ENCODE measurements around the gene EFCAB9.
A peak's percentile ranks its signal among the peaks of the same experiment; 100 is the strongest.
"Not testable (repeated sequence)": the region's sequence is repeated elsewhere in the genome, so short reads cannot be mapped to it uniquely, and the experiment has no call there.

EFCAB9 gene

DNA sequence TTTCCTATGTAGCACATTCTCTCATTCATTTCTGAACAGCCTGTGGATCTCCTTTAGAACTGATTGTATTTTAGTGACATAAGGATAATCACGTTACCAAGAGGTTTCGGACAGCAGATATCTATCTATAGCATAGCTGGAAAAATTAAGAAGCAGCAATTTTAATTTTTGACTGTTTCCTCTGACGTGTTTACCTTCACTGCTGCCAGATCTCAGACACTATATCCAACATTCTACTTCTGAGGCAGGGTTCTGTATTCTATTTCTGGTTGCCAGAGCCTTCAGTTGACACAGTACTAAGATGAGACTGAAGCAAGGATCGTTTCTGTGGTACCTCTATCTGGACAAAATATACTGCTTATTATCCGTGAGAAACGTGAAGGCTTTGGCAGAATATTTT is at the start of gene EFCAB9:
Gene EFCAB9, plus strand, starts transcription at position 301 of the 400 bp plus-strand sequence. Its CDS starts 1 bp downstream, at position 302.
- DNase-seq (ENCODE audit: low spot score): no peak

DNA sequence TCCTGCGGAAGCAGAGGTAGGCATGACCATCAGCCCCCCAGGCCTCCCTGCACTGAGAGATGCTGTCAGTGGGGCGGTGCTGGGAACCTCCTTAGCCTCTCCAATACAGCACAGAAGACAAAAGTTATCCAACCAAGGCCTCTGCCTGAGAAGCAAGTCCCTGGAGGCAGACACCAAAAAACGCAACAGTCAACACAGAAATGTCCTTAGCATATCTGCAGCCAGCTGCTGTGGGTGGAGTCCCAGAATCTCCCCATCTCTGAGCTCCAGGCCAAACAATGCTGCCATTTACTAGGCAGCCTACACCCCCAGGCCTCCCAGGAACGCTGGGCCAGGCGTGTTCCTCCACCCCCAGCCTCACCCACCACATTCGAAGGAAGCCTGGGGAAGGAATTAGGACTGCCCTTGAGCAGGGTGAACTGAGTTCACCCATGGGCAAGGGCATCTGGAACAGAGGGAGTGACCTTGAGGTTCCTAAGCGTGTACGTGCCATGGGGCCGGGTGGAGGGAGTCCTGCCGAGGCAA is 49.6 kb upstream of the EFCAB9 start:
- peak; percentile 82 for DNase-seq (ENCODE audit: low spot score)

DNA sequence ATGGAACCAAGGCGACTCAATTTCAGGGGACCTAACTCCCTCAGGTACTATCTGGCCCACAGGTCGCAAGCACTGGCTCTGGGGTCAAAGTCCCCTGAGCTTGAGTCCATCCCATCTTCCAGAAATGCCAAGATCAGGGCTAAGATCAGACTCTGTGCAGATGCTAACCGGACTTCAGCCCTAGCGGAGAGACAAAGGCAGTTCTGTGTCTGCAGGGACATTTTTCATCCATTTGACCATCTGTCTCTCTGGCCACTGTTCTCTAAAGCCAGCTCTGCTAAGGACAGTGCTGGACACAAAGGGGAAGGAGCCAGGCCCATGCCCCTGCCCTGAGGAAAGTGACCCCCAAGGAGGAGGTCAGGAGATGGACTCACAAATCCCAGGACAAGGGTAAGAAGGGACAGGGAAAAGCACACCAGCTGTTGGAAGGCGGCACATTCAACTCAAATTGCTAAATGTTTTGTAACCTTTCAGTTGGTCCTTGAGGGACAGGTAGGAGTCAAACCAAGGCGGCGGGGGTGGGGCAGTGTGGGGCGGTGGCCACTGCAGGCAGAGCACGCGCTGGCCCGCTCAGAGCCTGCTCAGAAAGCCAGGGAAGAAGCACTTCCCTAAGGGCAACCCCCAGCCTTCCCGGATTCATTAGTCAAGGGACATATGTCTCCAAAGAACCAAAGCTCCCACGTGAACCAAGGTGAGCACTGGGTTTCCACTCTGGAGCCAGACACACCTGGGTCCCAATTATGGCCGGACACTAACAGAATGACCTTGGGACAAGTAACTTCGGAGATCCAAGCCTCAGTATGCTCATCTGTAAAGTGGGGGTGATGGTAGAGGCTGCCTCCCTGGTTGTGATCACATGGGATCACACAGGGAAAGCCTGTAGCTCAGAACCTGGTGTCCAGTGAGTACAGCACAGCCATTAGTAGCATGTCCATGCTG is 48.8 kb upstream of the EFCAB9 start:
- DNase-seq (ENCODE audit: low spot score): peak; percentile 76

DNA sequence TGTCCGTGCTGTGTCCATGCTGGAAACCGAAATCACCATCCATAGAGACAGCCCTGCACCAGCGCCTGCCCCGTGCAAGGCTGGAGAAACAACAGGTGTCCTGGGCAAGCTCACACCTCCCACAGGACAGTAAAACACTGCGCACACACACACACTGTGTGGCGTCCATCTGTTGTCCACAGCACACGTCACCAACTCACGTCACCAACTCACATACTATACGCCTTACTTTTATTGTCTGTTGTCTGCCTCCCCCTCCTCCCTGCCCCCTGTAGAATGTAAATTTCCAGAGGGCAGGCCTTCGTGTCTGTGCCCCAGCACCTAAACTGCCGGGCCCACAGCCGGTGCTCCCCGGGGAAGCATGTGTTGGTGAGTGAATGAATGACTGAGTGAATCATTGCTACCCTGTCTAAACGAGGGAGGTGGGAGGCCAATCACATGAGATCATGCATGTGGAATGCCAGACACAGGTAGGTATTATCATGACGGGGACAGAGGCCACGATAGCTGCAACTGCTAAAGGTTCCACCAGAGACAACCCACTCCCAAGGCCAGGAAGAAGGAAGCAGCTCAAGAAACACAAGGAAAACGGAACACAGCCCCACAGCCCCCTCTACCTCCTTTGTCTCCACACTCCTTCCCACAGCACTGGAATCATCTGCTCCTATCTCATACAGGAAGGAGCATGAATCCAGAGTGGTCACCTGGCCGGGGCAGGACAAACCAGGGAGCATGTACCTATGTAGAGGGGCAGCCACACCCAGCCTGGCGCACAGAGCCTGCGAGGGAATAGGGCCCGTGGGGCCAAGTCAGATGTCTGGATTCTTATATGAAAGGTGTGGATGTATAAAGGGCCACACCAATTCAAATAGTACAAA is 47.9 kb upstream of the EFCAB9 start:
- DNase-seq (ENCODE audit: low spot score): no peak

DNA sequence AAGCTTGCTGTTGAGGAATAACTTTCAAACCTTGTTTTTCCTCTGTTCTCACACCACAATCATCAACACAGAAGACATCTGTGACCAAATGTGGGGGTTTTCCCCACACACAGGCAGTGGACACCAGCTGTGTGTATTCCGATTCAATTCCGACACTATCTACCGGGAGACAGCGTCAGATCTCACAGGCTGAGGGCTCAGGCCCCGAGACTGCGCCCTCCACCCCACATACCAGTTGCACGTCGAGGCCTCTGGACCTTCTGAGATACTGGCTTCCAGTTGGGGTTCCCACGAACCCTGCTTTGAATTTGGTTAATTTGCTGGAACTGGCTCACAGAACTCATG is 47.3 kb upstream of the EFCAB9 start:
- DNase-seq (ENCODE audit: low spot score): no peak

DNA sequence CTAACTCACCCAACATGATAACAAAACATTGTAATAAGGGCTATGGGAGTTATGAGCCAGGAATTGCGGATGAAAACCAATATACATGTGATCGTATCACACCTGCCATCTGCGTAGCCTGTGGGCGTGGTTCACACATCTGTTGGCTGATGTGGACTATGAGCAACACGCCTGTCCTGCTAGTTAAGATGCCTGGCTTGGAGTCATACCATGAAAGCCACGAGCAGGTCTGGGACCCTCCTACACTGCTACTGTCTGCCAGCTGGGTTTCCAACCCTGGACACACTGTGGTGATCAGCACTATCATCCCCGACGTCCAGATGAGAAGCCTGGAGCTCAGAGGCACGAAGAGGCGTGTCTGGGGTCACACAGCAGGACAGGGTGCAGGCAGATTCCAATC is 46.1 kb upstream of the EFCAB9 start:
- DNase-seq (ENCODE audit: low spot score): no peak

DNA sequence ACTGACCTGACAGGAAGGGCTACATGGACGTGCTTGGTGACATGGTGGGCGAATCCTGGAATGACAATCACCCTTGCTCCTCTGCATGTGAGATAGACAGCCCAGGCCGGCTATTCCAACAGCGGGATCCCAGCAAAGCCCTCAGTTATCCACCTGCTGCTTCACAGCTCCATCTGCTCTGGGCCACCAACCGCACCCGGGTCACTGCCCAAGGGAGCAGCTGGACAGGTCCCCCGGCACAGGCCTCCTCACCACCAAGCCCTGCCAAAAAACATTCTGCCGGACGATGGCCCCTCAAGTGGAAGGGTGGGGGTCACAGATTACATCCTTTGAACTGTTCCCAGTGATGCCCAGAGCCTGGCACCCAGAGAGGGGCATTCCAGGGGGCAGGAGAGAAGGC is 45.6 kb upstream of the EFCAB9 start:
- DNase-seq (ENCODE audit: low spot score): no peak

DNA sequence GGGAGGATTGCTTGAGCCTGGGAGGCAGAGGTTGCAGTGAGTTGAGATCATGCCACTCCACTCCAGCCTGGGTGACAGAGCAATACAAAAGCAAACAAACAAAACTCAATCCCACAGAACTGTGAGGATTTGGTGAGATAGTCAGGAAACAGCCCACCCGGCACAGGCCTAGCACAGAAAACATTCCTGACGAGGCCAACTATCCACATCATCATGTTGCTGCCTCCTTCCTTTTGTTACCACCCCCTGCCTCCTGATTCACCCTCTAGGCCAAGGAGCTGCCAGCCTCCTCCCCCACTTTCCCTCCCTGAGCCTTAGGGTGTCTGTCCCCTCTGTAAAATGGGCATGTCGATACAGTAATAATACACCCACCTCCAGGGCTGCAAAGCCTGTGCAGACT is 44.9 kb upstream of the EFCAB9 start:
- no peak for DNase-seq (ENCODE audit: low spot score)

DNA sequence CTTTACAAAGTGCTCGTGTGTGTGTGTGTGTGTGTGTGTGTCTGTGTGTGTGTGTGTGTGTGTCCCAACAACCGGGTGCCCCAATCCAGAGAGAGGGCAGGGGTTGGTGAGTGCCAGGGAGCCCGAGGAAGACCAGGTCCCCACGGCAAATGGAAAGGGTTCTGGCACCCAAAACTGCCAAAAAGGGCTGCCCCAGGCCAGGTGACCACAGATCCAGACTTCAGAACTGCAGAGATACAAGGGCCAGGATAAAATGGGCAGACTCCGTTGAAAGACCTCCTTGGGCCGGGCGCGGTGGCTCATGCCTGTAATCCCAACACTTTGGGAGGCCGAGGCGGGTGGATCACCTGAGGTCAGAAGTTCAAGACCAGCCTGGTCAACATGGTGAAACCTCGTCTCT is 44.5 kb upstream of the EFCAB9 start:
- not testable (repeated sequence) for DNase-seq (ENCODE audit: low spot score)

DNA sequence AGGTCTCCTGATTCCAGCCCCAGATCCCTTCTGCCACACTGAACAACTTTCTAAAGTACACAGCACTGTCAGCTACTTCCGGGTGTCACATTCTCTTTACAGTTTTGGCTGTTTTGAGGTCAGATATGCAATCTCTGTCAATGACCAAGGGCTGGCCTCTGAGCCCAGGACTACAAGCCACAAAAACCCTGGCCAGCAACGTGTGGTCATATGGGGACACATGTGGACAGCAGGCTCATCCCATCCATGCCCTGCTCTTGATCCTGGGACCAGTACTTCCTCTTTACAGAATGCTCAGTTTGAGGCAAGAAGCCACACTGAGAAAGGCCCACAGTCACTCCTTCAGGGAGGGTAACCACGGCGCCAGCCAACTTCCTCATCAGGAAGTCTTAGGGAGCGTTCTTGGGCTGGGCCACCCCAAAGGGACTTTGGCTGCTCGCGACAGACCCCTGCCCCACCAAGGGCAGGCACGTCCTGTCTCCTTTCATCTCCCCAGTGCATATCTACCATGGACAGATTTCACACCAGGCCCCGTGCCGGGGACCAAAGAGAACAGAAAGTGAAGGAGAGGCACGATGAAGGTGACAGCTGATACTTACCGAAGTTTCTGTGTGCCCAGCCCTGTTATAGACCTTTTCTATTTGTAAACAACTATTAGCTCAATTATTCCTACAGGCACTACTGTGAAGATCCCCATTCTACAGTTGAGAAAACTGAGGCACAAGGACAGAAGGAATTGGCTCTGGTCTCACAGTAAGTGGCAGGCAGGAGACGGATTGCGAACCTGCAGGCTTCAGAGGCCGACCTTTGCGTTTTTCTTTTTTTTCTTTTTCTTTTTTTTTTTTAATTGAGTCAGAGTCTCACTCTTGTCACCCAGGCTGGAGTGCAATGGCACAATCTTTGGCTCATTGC is 43.2 kb upstream of the EFCAB9 start:
- DNase-seq (ENCODE audit: low spot score): peak; percentile 50

DNA sequence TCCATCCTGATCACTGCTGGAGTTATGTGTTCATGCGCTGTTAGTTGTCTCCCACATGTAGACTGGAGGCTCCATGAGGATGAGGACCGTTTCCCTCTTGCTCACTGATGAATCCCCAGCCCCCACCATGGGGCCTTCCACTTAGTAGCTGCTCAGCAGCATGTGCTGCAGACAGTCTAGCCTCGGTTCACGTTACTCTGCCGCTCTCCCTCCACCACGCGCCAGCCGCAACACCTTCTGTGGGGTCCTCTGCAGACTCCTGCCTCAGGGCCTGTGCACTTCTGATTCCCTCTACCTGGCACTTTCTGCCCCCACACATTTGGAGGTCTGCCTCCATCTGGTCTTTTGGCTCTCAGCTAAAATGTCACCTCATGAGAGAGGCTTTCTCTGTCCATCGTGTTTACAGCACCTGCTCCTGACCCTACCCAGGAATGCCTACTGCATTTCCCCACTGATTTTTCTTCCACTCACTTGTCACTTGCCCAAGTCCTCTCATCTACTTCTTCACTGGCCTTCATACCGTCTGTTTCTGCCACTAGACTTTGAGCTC is 42.2 kb upstream of the EFCAB9 start:
- DNase-seq (ENCODE audit: low spot score): no peak

DNA sequence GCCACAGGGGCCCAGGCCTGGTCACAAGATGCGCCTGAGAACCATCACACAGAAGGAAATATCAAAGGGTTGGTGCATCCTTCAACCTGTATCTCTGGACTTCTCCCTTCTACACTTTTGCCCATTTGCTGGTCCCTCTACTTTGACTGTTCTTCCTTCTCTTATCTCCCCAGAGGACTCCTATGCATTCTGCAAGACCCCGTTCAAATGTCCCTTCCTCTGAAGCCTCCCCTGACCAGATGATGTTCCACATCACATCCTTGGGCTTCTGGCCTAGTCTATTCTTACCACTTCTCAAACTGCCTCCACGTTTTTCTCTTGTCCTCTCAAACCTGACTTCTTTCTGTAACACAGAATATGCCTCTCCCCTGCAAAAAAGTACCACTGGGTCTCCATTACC is 40.3 kb upstream of the EFCAB9 start:
- no peak for DNase-seq (ENCODE audit: low spot score)

DNA sequence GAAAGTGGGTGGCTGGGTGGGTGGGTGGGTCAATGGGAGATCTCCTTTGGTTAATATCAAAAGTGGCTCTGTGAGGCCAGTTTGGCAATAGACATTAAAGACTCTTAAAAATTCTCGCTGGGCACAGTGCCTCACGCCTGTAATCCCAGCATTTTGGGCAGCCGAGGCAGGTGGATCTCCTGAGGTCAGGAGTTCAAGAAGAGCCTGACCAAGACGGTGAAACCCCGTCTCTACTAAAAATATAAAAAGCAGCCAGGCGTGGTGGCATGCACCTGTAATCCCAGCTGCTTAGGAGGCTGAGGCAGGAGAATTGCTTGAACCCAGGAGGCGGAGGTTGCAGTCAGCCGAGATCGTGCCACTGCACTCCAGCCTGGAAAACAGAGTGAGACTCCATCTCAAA is 38.9 kb upstream of the EFCAB9 start:
- not testable (repeated sequence) for DNase-seq (ENCODE audit: low spot score)

DNA sequence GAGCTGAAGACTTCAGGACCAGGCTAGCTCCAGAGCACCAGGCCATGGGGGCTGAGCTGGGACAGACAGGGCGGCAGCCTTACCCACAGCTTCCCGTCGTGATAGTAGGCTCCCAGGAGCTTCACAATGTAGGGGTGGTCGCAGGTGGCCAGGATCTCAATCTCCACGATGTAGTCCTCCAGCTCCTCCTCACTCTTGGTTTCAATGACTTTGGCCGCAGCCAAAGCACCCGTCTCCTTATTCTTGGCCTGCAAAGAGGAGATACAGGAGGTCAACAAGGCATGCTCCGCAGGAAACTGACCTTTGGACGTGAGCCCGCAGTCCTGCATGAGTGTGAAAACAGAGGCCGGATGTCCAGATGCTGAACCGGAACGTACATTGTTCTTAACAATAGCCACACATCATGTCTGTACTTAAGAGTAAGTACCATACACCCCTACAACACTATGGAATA is 37.4 kb upstream of the EFCAB9 start:
- DNase-seq (ENCODE audit: low spot score): no peak

DNA sequence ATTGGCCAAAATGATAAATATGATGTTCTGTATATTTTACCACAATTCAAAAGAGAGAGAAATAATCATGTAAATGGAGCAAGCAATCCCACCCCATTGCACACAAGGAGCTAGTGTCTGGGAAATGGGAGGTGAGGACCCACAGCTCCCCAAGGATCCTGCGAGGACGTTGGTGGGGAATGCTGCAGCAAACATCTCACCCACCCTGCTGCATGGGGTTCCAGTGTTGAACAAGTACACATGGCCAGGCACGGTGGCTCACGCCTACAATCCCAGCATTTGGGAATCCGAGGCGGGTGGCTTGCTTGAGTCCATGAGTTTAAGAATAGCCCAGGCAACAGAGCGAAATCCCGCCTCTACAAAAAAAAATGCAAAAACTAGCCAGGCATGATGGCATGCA is 35.0 kb upstream of the EFCAB9 start:
- DNase-seq (ENCODE audit: low spot score): no peak

DNA sequence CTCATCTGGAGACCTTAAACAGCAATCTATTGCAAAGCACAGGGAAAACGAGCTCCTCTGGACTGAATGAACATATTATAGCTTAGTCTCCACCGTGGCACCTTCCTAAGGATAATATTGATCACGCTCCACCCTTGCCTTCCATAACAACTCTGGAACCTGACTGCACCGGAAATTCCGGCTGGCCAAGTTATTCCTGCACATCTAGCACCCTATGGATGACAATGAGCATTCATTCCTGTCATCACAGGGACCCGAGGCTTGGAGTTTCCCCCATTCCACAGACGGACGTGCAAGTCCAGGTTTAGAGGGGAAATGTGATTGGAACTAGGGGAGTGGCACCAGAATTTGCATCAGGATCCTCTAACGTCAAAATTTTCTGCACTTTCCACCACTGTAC is 33.5 kb upstream of the EFCAB9 start:
- no peak for DNase-seq (ENCODE audit: low spot score)

DNA sequence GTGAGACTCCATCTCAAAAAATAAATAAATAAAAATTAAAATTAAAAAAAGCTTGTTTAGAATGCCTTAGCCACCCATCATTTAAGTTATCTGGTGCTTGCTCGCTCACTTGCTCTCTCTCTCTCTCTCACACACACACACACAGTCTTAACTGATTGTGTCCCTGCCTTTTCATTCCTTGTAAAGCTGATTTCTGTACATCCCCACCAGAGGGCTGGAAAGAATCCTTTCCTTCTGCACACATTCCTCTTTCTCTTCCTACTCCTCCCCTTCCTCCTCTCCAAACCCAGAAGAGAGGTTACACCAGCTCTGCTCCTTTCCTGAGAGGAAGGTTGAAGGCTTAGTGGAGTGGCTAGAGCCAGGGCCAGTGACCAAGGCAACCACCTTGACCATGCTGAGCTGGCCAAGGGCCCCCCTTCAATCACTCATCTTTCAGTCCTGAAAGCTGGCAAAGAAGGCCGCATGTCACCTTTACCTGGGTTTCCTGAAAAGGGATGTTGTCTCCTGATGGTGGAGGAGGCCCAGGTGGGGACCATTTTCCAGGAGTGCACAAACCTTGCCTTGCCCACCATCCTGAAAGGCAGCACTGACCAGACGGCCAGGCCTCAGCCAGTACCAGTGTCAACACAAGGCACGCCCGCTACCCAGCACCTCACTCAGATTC is 31.5 kb upstream of the EFCAB9 start:
- DNase-seq (ENCODE audit: low spot score): no peak

DNA sequence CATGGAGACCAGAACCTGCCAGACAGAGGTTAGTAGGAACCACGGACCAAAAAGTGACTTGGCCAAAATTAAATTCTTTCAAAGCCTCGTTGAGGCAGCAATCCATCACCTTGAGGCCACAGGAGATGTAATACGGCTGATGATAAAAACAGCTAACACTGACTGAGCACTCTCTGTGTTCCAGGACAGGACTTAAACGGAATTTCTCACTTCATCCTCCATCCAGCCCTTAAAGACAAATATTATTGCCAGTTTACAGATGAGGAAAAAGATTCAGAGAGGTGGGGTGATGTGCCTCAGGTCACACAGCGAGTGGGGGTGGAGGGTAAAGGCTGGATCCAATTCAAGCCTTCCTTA is 31.0 kb upstream of the EFCAB9 start:
- DNase-seq (ENCODE audit: low spot score): no peak

DNA sequence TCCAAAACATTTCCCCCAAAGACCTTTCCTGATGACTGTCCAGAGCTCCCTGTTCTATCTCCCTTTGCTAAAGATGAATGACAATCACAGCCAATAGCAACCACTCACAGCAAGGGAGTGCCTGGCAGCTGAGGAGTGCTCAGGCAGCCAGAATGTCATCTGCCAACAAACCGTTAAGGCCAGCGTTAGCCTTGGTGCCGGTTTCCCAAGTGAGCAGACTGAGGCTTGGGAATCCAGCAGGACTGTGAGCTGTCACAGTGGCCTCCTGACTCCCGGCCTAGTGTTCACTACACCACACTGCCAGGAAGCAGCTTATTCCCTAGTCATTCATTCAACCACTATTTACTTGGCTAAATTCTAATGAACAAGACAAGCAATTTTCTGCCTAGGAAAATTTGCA is 30.6 kb upstream of the EFCAB9 start:
- DNase-seq (ENCODE audit: low spot score): no peak

DNA sequence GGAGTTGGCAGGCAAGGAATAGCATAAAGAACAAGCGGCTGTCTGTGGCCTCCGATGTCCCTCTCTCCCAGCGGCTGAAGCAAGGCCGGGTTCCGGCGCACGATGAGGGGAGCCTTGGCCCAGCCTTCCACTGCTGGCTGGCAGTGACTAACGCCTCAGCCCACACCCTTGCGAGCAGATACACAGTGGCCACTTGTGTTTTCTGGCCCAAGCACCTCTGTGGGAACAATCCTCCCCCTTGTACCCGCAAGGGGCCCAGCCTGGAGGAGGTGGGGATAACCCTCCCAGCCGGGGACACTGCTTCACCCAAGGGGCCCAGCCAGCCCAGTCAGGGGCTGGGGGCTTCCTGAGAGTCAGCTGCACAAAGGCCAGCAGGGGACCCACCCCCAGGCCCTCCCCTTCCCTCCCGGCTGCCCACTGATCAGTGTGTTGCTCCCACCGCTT is 29.2 kb upstream of the EFCAB9 start:
- no peak for DNase-seq (ENCODE audit: low spot score)

DNA sequence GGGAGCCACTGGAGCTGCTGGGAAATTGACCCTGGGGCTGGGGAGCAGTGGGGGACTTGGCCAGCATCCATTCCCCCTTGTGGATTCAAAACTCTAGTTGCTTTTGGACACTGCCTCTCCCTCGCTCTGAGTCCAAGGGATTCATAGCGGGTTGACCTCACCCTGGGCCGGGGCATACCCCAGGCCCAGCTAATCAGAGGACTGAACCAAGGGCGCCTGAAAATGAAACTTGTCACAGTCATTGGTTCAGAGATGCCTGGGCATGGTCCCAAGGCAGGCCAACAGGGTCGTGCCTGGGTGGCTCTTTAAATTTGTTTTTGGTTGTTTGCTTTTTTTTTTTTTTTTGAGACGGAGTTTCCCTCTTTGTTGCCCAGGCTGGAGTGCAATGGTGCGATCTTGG is 28.5 kb upstream of the EFCAB9 start:
- no peak for DNase-seq (ENCODE audit: low spot score)
